ENCODE measurements around the gene CDKL5.

Gene CDKL5

DNA sequence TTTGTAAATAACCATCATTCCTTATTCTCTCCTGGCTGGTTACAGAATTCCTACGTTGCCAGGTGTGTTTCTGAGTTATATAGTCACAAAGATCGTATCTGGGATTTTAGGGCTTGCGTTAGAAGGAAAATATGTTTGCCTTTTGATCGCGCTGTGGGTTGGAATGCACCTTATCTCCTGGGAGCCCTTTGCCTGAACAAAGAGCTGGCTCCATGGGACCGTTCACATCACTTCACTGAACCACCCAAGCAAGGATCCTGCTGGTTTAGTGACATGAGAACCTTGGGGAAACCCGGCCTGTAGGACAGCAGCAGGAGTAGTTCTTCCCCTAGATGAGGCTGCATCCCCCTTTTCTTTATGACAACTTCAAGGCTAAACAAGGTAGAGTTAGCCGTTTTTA, 194.9 kb downstream of the CDKL5 start:
- no peak for DNase-seq
- TF ChIP-seq GATA1 (IDR thresholded peaks at IDR 0.05; ENCODE audit: low read depth, low read length) (no peak), POLR2A (IDR thresholded peaks at IDR 0.05; ENCODE audit: low read length) (no peak)

DNA sequence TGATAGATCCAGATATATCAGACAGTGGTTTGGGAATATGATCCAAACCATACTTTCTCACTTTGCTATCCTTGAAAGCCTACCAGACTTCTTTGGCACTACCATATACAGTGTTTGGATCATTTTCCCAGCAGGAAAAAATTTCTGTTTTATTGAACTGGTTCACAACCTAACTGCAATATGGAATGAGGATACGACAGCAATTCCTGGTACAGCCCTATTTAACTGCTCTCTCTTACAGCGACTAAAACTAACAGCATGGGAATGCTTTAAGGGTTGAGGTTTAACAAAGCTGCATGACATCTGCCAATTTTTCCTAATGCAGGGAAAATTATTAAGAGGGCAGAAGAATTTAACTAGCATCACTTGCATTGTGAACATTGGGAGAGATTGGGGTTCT, 199.2 kb downstream of the CDKL5 start:
- no peak for DNase-seq
- TF ChIP-seq POLR2A (IDR thresholded peaks at IDR 0.05; ENCODE audit: low read length) (no peak), GATA1 (IDR thresholded peaks at IDR 0.05; ENCODE audit: low read depth, low read length) (no peak)

- TF ChIP-seq POLR2A (IDR thresholded peaks at IDR 0.05; ENCODE audit: low read length) = no peak
- no peak for TF ChIP-seq GATA1 (IDR thresholded peaks at IDR 0.05; ENCODE audit: low read depth, low read length)
- no peak for DNase-seq
These were observed 205.5 kb downstream of the CDKL5 start for GRCh38 chrX:18630934-18631333.

GRCh38 chrX:18638398-18638797, 213.0 kb downstream of the CDKL5 start:
- TF ChIP-seq GATA1 (IDR thresholded peaks at IDR 0.05; ENCODE audit: low read depth, low read length) = no peak
- TF ChIP-seq POLR2A (IDR thresholded peaks at IDR 0.05; ENCODE audit: low read length) = no peak

DNA sequence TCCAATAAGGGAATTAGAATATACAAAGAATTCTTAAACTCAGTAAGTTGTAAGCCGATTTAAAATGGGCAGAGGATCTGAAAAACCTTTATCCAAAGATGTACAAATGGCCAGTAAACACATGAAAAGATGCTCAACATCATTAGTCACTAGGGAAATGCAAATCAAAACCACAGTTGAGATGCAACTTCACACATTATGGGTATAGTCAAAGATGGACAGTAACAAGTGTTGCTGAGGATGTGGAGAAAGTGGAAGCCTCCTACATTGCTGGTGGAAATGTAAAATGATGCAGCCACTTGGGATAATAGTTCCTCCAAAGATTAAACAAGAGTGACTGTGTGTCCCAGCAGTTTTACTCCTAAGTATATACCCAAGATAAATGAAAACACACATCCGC, 213.9 kb downstream of the CDKL5 start:
- DNase-seq = no peak
- TF ChIP-seq GATA1 (IDR thresholded peaks at IDR 0.05; ENCODE audit: low read depth, low read length) (no peak), POLR2A (IDR thresholded peaks at IDR 0.05; ENCODE audit: low read length) (no peak)

More at GRCh38 chrX:18638398-18638797, 213.0 kb downstream of the CDKL5 start:
- no peak for DNase-seq

DNA sequence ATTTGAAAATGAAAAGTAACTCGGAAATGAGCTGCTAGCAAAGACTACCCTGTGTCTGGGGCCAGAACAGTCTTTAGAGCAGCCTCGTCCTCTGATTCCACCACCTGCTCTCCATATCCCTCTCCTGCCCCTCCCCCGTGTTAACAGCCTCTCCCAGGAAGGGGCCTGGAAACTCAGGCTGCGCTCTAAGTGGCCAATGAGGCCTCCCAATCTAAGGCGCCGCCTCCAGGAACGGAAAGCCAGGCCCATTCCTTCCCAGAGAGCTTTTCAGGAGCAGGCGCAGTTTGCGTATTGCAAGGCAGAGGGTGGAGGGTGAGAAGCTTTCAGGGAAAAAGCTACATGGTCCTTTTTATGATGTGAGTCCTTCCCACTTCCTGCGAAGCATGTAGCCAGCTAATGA, 215.3 kb downstream of the CDKL5 start:
- no peak for DNase-seq
- TF ChIP-seq POLR2A (IDR thresholded peaks at IDR 0.05; ENCODE audit: low read length) (no peak), GATA1 (IDR thresholded peaks at IDR 0.05; ENCODE audit: low read depth, low read length) (no peak)

DNA sequence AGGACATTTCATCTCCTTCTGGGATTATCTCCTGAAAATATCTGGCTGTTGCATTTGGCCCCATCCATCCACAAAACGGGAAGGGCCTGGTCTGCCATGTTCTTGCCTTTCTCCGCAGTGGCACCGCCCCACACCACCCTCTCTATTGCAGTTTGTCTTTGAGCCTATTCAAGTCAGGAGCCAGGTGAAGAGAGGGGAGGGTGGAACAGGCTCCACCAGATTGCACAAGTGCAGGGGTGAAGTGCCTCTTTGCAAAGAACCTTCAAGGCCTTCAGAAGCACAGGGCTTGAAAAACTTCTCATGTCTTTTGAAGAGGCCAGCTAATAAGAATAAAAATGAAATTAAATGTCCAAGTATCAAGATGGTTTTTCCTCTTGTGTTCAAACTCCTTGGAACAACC, 217.8 kb downstream of the CDKL5 start:
- DNase-seq = no peak
- TF ChIP-seq POLR2A (IDR thresholded peaks at IDR 0.05; ENCODE audit: low read length) (no peak), GATA1 (IDR thresholded peaks at IDR 0.05; ENCODE audit: low read depth, low read length) (no peak)

DNA sequence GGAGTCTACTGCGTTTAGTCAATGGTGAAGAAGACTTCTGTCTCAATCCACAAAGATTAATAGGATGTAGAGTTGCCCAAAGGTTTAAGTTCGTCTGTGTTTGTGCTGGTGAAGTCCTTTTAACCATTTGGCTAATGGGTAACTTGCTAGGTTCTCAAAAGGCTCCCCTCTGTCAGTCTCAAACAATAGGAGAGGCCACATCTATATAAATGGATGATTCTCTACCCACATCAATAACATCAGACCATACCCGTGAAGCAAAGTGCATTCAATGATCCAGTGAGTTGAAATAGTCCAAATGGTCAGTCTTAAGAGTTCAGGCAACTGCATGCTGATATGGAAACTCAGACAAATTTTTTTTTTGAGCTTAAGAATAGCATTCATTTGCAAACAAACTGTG, 218.4 kb downstream of the CDKL5 start:
- TF ChIP-seq POLR2A (IDR thresholded peaks at IDR 0.05; ENCODE audit: low read length) = no peak
- TF ChIP-seq GATA1 (IDR thresholded peaks at IDR 0.05; ENCODE audit: low read depth, low read length) = no peak

GRCh38 chrX:18647621-18648020, 222.2 kb downstream of the CDKL5 start:
- no peak for TF ChIP-seq POLR2A (IDR thresholded peaks at IDR 0.05; ENCODE audit: low read length)
- no peak for TF ChIP-seq GATA1 (IDR thresholded peaks at IDR 0.05; ENCODE audit: low read depth, low read length)

More for the DNA sequence above, 218.4 kb downstream of the CDKL5 start:
- DNase-seq = no peak

GRCh38 chrX:18649498-18649951, 224.1 kb downstream of the CDKL5 start:
- no peak for TF ChIP-seq POLR2A (IDR thresholded peaks at IDR 0.05; ENCODE audit: low read length)
- no peak for DNase-seq

More at GRCh38 chrX:18647621-18648020, 222.2 kb downstream of the CDKL5 start:
- no peak for DNase-seq

GRCh38 chrX:18650662-18651061, 225.3 kb downstream of the CDKL5 start:
- no peak for TF ChIP-seq GATA1 (IDR thresholded peaks at IDR 0.05; ENCODE audit: low read depth, low read length)
- TF ChIP-seq POLR2A (IDR thresholded peaks at IDR 0.05; ENCODE audit: low read length) = no peak
- DNase-seq = no peak

DNA sequence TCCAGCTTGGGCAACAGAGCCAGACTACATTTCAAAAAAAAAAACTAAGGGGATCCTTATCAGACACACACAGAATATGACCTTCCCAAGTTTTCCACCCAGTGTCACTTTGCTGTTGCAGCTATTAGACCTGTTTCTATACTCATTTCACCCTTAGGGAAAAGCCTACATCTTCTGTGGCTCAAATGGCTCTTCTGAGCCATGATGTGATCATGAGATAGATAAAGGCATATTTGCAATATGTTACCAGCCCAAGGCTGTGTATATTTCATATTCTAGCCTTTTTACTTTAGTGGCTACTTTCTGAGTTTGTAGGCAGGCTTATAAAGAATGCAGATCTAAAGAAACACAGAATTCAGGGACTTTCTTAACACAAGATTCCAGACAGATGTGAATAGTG, 227.2 kb downstream of the CDKL5 start:
- TF ChIP-seq GATA1 (IDR thresholded peaks at IDR 0.05; ENCODE audit: low read depth, low read length) (no peak), POLR2A (IDR thresholded peaks at IDR 0.05; ENCODE audit: low read length) (no peak)
- no peak for DNase-seq

DNA sequence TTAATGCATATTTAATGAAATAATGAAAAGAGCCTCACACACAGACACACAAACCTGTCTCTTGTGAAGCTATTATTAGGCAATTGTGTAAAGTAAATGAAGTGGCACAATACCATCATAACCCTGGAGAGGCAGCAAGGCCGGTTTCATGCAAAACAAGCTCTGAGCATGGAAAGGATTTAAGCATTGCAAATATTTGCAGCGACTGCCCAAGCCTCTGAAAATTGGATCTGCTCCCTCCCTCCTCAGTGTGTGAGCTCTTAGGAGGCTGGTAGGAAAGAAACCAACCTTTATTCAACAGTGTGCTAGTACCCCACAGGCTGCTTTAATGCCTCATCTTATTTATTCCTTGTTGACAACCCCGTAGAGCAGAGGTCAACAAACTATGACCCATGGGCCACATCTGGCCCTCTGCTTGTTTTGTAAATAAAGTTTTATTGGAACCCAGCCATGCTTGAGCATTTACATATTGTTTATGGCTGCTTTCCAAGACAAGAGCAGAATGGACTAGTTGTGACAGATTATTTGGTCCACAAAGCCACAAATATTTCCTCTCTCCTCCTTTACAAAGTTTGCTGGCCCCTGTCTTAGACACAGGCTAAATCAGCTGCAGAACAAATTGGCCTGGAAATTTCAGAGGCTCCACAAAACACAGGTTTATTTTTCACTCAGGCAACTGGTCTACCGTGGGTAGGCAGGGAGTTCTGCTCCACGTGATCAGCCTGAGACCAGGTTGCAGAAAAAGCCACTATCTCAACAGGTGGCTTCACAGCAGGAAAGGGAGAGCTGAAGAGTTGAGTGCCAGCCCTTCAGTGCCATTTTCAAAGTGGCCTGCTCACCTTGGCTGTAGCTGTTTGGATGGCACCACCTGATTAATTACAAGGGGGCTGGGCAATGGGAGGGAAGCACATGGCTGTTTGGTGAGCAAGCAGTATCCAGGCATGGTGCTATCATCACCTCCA, 229.7 kb downstream of the CDKL5 start:
- no peak for TF ChIP-seq POLR2A (IDR thresholded peaks at IDR 0.05; ENCODE audit: low read length)
- no peak for TF ChIP-seq GATA1 (IDR thresholded peaks at IDR 0.05; ENCODE audit: low read depth, low read length)
- no peak for DNase-seq

DNA sequence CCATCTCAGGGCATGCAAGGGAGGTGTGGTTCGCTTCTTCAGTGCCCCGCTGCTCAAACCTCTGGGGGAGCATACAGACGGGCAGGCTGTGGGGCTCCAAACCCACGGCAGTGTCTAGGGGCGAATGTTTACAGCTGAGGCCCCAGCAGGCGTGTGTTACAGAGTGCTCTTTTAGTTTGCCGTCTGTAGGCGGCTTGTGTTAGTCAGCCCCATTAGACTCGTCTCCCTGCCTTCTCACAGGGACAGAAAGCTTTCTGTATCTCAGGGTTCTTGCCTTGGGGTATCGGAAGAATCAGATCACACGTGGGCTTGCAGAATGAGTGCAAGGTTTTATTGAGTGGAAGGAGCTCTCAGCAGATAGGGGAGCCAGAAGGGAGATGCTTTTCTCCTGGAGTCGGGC, 235.9 kb downstream of the CDKL5 start:
- DNase-seq = no peak
- TF ChIP-seq GATA1 (IDR thresholded peaks at IDR 0.05; ENCODE audit: low read depth, low read length) = no peak
- TF ChIP-seq POLR2A (IDR thresholded peaks at IDR 0.05; ENCODE audit: low read length) = no peak

- TF ChIP-seq POLR2A (IDR thresholded peaks at IDR 0.05; ENCODE audit: low read length) (no peak), GATA1 (IDR thresholded peaks at IDR 0.05; ENCODE audit: low read depth, low read length) (no peak)
- no peak for DNase-seq
These were observed 239.5 kb downstream of the CDKL5 start for GRCh38 chrX:18664947-18665346.
